ENCODE data around the gene GPR160. TPM values are rescaled to one million over a fixed set of nuclear protein-coding genes. Genes with fewer than 3 reads are reported as not detected.

Gene GPR160
- total RNA-seq, 4 donors from 2014 or later, result 0.62 to 2.1 (median 1.2) TPM

- Histone ChIP-seq H3K4me1 (no peaks in the 10 kb centered on the region), H3K27ac (no peak overlapping the region), H3K4me3 (no peak overlapping the region), H3K9me3 (no peaks in the 10 kb centered on the region), H3K36me3 (peaks cover 0 to 72% of the 10 kb centered on the region in 2 donors), H3K27me3 (no peaks in the 10 kb centered on the region)
- DNase-seq (no peak), ATAC-seq (no peak)
- TF ChIP-seq POLR2A (IDR thresholded peaks at IDR 0.05), result no peak
- TF ChIP-seq, protein P1, sequence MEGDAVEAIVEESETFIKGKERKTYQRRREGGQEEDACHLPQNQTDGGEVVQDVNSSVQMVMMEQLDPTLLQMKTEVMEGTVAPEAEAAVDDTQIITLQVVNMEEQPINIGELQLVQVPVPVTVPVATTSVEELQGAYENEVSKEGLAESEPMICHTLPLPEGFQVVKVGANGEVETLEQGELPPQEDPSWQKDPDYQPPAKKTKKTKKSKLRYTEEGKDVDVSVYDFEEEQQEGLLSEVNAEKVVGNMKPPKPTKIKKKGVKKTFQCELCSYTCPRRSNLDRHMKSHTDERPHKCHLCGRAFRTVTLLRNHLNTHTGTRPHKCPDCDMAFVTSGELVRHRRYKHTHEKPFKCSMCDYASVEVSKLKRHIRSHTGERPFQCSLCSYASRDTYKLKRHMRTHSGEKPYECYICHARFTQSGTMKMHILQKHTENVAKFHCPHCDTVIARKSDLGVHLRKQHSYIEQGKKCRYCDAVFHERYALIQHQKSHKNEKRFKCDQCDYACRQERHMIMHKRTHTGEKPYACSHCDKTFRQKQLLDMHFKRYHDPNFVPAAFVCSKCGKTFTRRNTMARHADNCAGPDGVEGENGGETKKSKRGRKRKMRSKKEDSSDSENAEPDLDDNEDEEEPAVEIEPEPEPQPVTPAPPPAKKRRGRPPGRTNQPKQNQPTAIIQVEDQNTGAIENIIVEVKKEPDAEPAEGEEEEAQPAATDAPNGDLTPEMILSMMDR (IDR thresholded peaks at IDR 0.05 in 4 of 5, conservative IDR thresholded peaks at IDR 0.05 in 1 of 5), result no peak
- intact Hi-C loops (cut with DNase I; ENCODE audit: low total_unique reads), result no loop called here
- in situ Hi-C loops (cut with MboI; ENCODE audit: low sequenced_read_pairs in 4 of 4), result no loop called here
These were observed 44.0 kb upstream of the GPR160 start for GRCh38 chr3:169993761-169994160.

DNA sequence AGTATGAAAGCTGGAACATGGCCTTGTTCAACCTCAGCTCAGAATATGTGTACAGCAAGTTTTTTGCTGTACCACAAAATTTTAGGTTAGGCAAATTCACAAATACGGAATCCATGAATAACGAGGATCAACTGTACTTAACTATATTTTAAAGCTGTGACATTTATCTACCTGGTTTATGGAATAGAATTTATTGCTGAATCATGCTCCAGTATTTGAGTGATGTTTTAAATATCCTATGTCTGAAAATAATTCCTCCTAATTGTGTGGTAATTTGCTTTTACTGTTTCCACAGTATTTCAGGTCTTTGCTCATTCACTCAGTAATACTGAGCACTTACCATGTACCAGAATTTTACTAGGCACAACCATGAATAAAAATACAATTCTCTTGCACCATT, 41.7 kb upstream of the GPR160 start:
- no peaks in the 10 kb centered on the region for H3K4me1 ChIP-seq
- ATAC-seq (no peak), DNase-seq (no peak)
- intact Hi-C loops (cut with DNase I; ENCODE audit: low total_unique reads), result no loop called here
- TF ChIP-seq POLR2A (IDR thresholded peaks at IDR 0.05), result no peak
- TF ChIP-seq, protein P1 (IDR thresholded peaks at IDR 0.05 in 4 of 5, conservative IDR thresholded peaks at IDR 0.05 in 1 of 5), result no peak
- no peaks in the 10 kb centered on the region for H3K9me3 ChIP-seq
- no peak overlapping the region for H3K4me3 ChIP-seq
- no peaks in the 10 kb centered on the region for H3K27me3 ChIP-seq
- H3K27ac ChIP-seq, result peak overlapping the region in 1 of 4 donors; percentile 6
- H3K36me3 ChIP-seq, result peaks cover 0 to 53% of the 10 kb centered on the region in 2 donors
- in situ Hi-C loops (cut with MboI; ENCODE audit: low sequenced_read_pairs in 4 of 4), result no loop called here

- Histone ChIP-seq H3K36me3 (peaks cover 0 to 28% of the 10 kb centered on the region in 2 donors), H3K4me1 (no peaks in the 10 kb centered on the region), H3K4me3 (no peak overlapping the region), H3K9me3 (no peaks in the 10 kb centered on the region), H3K27me3 (no peaks in the 10 kb centered on the region), H3K27ac (no peak overlapping the region)
- intact Hi-C loops (cut with DNase I; ENCODE audit: low total_unique reads), result no loop called here
- ATAC-seq (no peak), DNase-seq (no peak)
- TF ChIP-seq, protein P1 (IDR thresholded peaks at IDR 0.05 in 4 of 5, conservative IDR thresholded peaks at IDR 0.05 in 1 of 5), result no peak
- no peak for TF ChIP-seq POLR2A (IDR thresholded peaks at IDR 0.05)
- in situ Hi-C loops (cut with MboI; ENCODE audit: low sequenced_read_pairs in 4 of 4), result no loop called here
These were observed 39.1 kb upstream of the GPR160 start for GRCh38 chr3:169998668-169999131.

GRCh38 chr3:169999433-169999832, 38.4 kb upstream of the GPR160 start:
- Histone ChIP-seq H3K27me3 (no peaks in the 10 kb centered on the region), H3K4me1 (no peaks in the 10 kb centered on the region), H3K27ac (no peak overlapping the region), H3K4me3 (no peak overlapping the region), H3K9me3 (no peaks in the 10 kb centered on the region), H3K36me3 (peaks cover 0 to 22% of the 10 kb centered on the region in 2 donors)
- in situ Hi-C loops (cut with MboI; ENCODE audit: low sequenced_read_pairs in 4 of 4) (no loop called here), intact Hi-C loops (cut with DNase I; ENCODE audit: low total_unique reads) (no loop called here)
- TF ChIP-seq, protein P1 (IDR thresholded peaks at IDR 0.05 in 4 of 5, conservative IDR thresholded peaks at IDR 0.05 in 1 of 5), result no peak
- no peak for TF ChIP-seq POLR2A (IDR thresholded peaks at IDR 0.05)
- DNase-seq (no peak), ATAC-seq (no peak)

DNA sequence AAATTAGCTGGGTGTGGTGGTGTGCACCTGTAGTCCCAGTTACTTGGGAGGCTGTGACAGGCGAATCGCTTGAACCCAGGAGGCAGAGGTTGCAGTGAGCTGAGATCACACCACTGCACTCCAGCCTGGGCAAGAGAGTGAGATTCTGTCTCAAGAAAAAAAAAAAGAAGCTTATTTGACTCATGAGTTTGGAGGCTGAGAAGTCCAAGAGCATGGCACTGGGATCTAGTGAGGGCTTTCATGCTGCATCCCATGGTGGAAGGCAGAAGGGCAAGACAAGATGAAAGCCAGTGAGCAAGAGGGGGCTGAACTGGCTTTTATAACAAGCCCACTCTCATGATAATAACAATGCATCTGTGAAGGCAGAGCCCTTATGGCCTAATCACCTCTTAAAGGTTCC, 37.7 kb upstream of the GPR160 start:
- in situ Hi-C loops (cut with MboI; ENCODE audit: low sequenced_read_pairs in 4 of 4), result no loop called here
- Histone ChIP-seq H3K36me3 (peaks cover 0 to 17% of the 10 kb centered on the region in 2 donors), H3K4me3 (no peak overlapping the region), H3K9me3 (no peaks in the 10 kb centered on the region), H3K27me3 (no peaks in the 10 kb centered on the region), H3K4me1 (no peaks in the 10 kb centered on the region), H3K27ac (no peak overlapping the region)
- no peak for ATAC-seq
- DNase-seq, result no peak
- intact Hi-C loops (cut with DNase I; ENCODE audit: low total_unique reads), result no loop called here
- TF ChIP-seq, protein P1 (IDR thresholded peaks at IDR 0.05 in 4 of 5, conservative IDR thresholded peaks at IDR 0.05 in 1 of 5), result no peak
- no peak for TF ChIP-seq POLR2A (IDR thresholded peaks at IDR 0.05)
